ENCODE results near the gene IMPG2.

IMPG2 gene

DNA sequence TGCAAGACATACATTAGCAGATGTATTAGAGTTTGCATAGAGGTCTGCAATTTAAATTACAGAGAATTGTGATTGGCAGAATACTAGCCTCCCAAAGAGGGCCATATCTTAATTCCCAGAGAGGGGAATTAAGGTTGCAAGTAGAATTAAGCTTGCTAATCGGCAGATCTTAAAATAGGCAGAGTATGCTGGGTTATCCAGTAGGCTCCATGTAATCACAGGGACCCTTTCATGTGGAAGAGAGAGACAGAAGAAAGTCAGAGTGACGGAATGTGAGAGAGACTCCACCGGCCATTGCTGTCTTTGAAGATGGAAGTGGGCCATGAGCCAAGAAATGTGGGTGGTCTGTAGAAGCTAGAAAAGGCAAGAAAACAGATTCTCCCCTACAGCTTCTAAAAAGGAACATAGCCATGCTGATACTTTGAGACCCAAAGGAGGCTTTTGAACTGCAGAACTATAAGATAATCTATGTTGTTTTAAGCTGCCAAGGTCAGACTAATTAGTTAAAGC lies 38.8 kb downstream of the IMPG2 start:
- Histone ChIP-seq H3K9ac (no peak overlapping the region), H3K4me2 (no peak overlapping the region), H3K9me3 (replicated peaks in 1 of 11) (no peaks in the 10 kb centered on the region), H3K36me3 (no peaks in the 10 kb centered on the region), H3K4me1 (no peaks in the 10 kb centered on the region), H3K27me3 (no peaks in the 10 kb centered on the region), H3K4me3 (no peak overlapping the region), H3K27ac (no peak overlapping the region), H4K20me1 (no peaks in the 10 kb centered on the region)
- TF ChIP-seq Cebpa-rat (IDR thresholded peaks at IDR 0.05) = no peak

DNA sequence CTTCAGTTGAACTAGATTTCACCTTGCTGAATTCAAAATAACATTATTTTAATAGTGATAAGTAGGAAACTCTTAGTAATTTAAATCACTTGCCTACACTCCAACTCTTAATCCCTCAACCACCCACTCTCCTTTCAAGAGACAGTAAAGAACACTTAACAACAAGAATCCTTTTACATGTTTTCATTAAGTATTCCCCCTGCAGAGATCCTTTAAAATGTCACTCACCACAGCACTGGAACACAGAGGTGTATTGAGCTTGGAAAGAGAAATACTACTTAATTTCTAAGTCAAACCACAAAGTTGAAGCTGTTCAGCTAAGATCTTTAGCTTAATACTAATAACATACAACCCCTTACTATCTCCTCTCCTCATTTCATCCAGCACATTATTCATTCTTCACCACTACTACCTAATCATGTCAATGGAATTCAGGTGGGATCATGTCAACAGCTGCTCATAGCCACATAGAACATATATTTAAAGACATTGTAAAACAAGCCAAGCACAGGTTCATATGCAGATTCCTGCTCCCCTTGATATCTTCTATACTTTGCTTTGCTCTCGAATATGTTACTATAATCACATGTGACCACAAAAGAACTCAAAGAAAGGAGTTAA lies 40.5 kb downstream of the IMPG2 start:
- no peak overlapping the region for H3K4me3 ChIP-seq
- H3K27ac ChIP-seq = no peak overlapping the region
- no peak for TF ChIP-seq Cebpa-rat (IDR thresholded peaks at IDR 0.05)
- H3K36me3 ChIP-seq = no peaks in the 10 kb centered on the region
- H4K20me1 ChIP-seq = no peaks in the 10 kb centered on the region
- H3K4me1 ChIP-seq = no peaks in the 10 kb centered on the region
- no peaks in the 10 kb centered on the region for H3K9me3 ChIP-seq (replicated peaks in 1 of 11)
- no peak overlapping the region for H3K9ac ChIP-seq
- H3K4me2 ChIP-seq = no peak overlapping the region
- H3K27me3 ChIP-seq = no peaks in the 10 kb centered on the region

DNA sequence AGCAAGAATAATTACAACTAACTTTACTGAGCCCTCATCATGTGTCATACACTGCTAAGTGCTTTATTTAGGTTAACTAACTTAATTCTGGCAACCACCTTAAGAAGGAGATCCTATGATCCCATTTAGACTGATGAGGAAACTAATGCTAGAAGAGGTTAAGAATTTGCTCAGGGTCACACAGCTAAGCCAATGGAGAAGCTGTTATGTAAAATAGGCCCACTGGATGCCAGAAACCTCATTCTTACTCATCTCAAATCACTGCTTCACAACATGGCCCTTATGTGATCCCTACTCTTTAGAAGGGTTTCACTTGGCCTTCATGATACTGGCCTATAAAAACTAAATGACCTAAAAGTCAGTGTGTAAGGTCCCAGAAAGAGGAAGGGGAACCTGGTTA lies 41.2 kb downstream of the IMPG2 start:
- no peaks in the 10 kb centered on the region for H4K20me1 ChIP-seq
- no peak overlapping the region for H3K27ac ChIP-seq
- H3K9me3 ChIP-seq (replicated peaks in 1 of 11) = no peaks in the 10 kb centered on the region
- H3K4me1 ChIP-seq = no peaks in the 10 kb centered on the region
- no peak overlapping the region for H3K9ac ChIP-seq
- TF ChIP-seq Cebpa-rat (IDR thresholded peaks at IDR 0.05) = no peak
- no peaks in the 10 kb centered on the region for H3K27me3 ChIP-seq
- H3K4me2 ChIP-seq = no peak overlapping the region
- H3K36me3 ChIP-seq = no peaks in the 10 kb centered on the region
- H3K4me3 ChIP-seq = no peak overlapping the region

DNA sequence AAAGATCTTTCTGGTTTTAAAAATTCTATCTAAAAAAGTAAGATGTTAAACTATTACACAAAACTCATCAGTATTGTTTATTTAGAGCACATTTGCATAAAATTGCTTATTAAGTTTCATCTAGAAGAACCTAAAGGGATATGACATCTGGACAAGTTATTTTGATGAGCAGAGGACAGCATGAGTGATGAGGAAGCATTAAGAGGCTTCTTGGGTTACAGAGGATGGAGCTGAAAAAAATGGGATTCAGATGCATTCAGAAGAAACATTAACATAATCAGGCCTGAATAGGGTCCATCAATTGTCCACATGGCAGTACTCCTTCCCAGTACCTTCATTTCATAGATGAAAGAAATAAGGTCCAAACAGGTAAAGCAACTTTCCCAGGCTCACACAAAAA lies 41.6 kb downstream of the IMPG2 start:
- TF ChIP-seq Cebpa-rat (IDR thresholded peaks at IDR 0.05) = no peak
- no peaks in the 10 kb centered on the region for H3K4me1 ChIP-seq
- H3K4me3 ChIP-seq = no peak overlapping the region
- H3K27ac ChIP-seq = no peak overlapping the region
- H3K36me3 ChIP-seq = no peaks in the 10 kb centered on the region
- H3K9ac ChIP-seq = no peak overlapping the region
- H3K27me3 ChIP-seq = no peaks in the 10 kb centered on the region
- no peak overlapping the region for H3K4me2 ChIP-seq
- no peaks in the 10 kb centered on the region for H4K20me1 ChIP-seq
- H3K9me3 ChIP-seq (replicated peaks in 1 of 11) = no peaks in the 10 kb centered on the region

DNA sequence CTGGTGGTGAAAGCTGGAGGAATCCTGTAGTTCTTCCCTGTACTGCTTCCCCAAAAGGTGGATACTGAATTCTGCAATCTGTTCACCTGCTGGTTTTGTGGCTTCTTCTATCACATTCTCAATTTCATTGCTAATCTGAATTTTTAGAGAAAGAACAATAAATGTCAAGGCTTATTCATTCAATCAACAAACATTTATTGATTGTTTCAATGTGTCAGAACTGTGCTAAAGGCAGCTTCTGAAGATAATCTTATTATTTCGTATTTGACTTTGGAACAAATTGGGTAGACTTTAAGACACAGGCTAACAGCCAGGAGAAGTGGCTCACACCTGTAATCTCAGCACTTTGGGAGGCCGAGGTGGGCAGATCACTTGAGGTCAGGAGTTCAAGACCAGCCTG lies 46.8 kb downstream of the IMPG2 start:
- Histone ChIP-seq H3K9ac (no peak overlapping the region), H4K20me1 (no peaks in the 10 kb centered on the region), H3K4me1 (no peaks in the 10 kb centered on the region), H3K27me3 (no peaks in the 10 kb centered on the region), H3K9me3 (replicated peaks in 1 of 11) (no peaks in the 10 kb centered on the region), H3K4me3 (no peak overlapping the region), H3K4me2 (no peak overlapping the region), H3K27ac (no peak overlapping the region), H3K36me3 (peaks cover 0 to 21% (median 0%) of the 10 kb centered on the region in 11 experiments; a peak in 4 of 22 replicates)
- no peak for TF ChIP-seq Cebpa-rat (IDR thresholded peaks at IDR 0.05)

DNA sequence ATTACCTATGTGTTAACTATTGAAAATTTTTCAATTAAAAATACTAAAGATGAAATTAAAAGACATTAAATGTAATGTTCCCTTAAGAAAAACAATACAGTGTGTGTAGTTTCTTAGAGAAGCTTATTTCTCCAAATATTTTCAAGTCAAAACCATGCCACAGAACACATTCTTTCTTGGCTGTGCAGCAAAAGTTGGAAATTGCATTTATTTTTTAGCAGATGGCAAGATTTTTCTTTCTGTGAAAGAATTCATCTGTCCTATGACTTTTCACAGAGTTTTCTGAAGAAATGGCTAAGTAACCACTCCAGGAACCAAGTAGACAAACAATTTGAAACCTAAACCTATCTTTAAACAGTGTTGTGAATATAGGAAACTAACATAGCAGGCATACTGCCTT lies 47.2 kb downstream of the IMPG2 start:
- H3K9ac ChIP-seq = no peak overlapping the region
- H3K4me3 ChIP-seq = no peak overlapping the region
- no peak overlapping the region for H3K27ac ChIP-seq
- no peaks in the 10 kb centered on the region for H4K20me1 ChIP-seq
- no peak for TF ChIP-seq Cebpa-rat (IDR thresholded peaks at IDR 0.05)
- H3K36me3 ChIP-seq = peaks cover 0 to 21% (median 0%) of the 10 kb centered on the region in 11 experiments; a peak in 4 of 22 replicates
- no peaks in the 10 kb centered on the region for H3K27me3 ChIP-seq
- H3K9me3 ChIP-seq (replicated peaks in 1 of 11) = no peaks in the 10 kb centered on the region
- H3K4me1 ChIP-seq = no peaks in the 10 kb centered on the region
- H3K4me2 ChIP-seq = no peak overlapping the region

DNA sequence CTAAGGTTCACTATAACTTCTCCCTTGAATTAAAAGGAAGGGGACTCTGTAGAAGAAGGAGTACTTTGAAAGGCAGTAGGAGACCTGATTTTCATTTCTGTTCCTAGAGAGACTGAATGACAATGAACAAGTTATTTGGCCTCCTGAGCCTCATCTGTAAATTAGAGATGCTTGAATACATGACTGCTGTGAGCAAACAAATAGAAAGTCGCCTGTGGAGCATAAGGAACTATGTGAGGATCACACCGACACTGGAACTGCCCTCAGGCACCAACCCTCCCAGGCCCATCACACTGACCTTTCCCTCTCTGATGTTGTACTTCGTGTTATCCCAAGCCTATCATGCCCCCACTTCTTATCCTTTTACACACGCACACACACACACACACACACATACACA lies 48.6 kb downstream of the IMPG2 start:
- H3K27ac ChIP-seq = no peak overlapping the region
- peaks cover 0 to 21% (median 0%) of the 10 kb centered on the region in 11 experiments; a peak in 4 of 22 replicates for H3K36me3 ChIP-seq
- no peaks in the 10 kb centered on the region for H4K20me1 ChIP-seq
- peaks cover 0 to 11% (median 0%) of the 10 kb centered on the region in 10 experiments; a peak in 5 of 20 replicates for H3K4me1 ChIP-seq
- no peak overlapping the region for H3K4me2 ChIP-seq
- no peak overlapping the region for H3K9ac ChIP-seq
- TF ChIP-seq Cebpa-rat (IDR thresholded peaks at IDR 0.05) = no peak
- no peaks in the 10 kb centered on the region for H3K27me3 ChIP-seq
- H3K4me3 ChIP-seq = no peak overlapping the region
- no peaks in the 10 kb centered on the region for H3K9me3 ChIP-seq (replicated peaks in 1 of 11)

DNA sequence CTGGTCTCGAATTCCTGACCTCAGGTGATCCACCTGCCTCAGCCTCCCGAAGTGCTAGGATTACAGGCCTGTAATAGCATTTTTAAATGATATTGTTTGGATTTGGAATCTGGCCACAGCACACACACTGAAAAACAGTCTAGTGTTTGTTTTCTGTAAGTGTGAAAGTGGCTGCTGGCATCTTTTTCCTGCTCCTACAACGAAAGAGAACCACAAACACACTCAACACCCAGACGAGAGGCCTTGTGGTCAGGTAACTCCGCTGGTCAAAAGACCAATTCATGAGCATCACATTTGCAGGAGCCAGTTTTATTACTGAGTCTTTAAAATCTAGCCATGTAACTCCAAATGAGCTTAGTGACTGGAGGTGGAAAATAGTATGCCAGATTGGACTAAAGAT lies 50.2 kb downstream of the IMPG2 start:
- no peak overlapping the region for H3K4me3 ChIP-seq
- H3K27ac ChIP-seq = no peak overlapping the region
- no peak overlapping the region for H3K4me2 ChIP-seq
- TF ChIP-seq Cebpa-rat (IDR thresholded peaks at IDR 0.05) = no peak
- peaks cover 0 to 3% (median 0%) of the 10 kb centered on the region in 11 experiments; a peak in 4 of 22 replicates for H3K9me3 ChIP-seq (replicated peaks in 1 of 11)
- no peak overlapping the region for H3K9ac ChIP-seq
- H3K27me3 ChIP-seq = no peaks in the 10 kb centered on the region
- peaks cover 0 to 12% (median 0%) of the 10 kb centered on the region in 10 experiments; a peak in 5 of 20 replicates for H3K4me1 ChIP-seq
- no peaks in the 10 kb centered on the region for H4K20me1 ChIP-seq
- peaks cover 0 to 21% (median 0%) of the 10 kb centered on the region in 11 experiments; a peak in 4 of 22 replicates for H3K36me3 ChIP-seq

DNA sequence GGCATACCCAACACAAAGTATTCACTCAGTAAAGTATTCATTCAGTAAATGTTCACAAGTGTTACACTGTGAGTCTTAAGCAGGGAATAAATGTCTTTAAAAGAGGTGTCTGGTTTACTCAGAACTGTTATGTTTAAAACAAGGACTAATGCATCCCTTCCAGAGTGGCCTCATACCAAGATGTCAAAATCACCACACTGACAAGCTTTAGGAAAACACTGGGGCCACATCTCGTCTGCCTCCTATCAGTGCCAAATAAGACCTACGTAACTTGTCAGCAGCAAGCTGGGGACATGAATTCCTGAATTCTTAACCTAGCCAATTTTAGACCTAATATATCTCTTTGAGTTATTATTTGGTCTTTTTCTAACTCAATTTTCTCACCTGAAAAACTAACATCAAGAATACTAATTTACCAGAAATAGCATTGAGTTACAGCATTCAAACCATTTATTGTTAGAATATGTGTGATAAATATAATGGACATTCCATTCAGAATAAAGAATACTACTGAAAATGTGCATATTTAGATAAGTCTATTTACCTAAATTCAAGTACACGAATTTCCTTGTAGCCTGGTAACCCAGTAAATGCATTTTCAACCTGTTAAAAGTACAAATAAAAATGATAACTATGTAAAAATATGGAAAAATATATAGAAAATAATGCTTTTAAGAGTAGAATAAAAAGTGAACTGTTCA lies 51.3 kb downstream of the IMPG2 start:
- Histone ChIP-seq H3K27ac (no peak overlapping the region), H3K9me3 (replicated peaks in 1 of 11) (peaks cover 0 to 12% (median 0%) of the 10 kb centered on the region in 11 experiments; a peak in 4 of 22 replicates), H3K9ac (no peak overlapping the region), H3K4me3 (no peak overlapping the region), H3K27me3 (no peaks in the 10 kb centered on the region), H4K20me1 (no peaks in the 10 kb centered on the region), H3K4me2 (no peak overlapping the region), H3K36me3 (peaks cover 0 to 21% (median 0%) of the 10 kb centered on the region in 11 experiments; a peak in 4 of 22 replicates), H3K4me1 (peaks cover 0 to 12% (median 0%) of the 10 kb centered on the region in 10 experiments; a peak in 5 of 20 replicates)
- no peak for TF ChIP-seq Cebpa-rat (IDR thresholded peaks at IDR 0.05)

All from BLaER1 treated with 17β-estradiol and CSF1 and Interleukin-3, amounts not matched to agents 10 nM and 100 nM (cell line).